ENCODE measurements around the gene NR2F1-AS1. TPM values are rescaled to one million over a fixed set of nuclear protein-coding genes. Genes with fewer than 3 reads are reported as not detected.

Gene NR2F1-AS1
- total and polyA plus RNA-seq, 9 of the 15 experiments (the other 6 are each of a cell fraction or from before 2014, with no cell fraction given) = not detected

GRCh38 chr5:93611976-93612854 lies 31.2 kb upstream of the NR2F1-AS1 start (continued):
- TF ChIP-seq REST (IDR thresholded peaks at IDR 0.05; ENCODE audit: borderline replicate concordance) = peak; percentile 88
- peak; percentile 81; the same call in 1 of the 2 replicates for TF ChIP-seq REST (CRISPR knock-in tag; IDR thresholded peaks at IDR 0.05; ENCODE audit: low read depth)
- TF ChIP-seq ZBTB17 (CRISPR knock-in tag; IDR thresholded peaks at IDR 0.05) = no peak
- no peak for TF ChIP-seq ZNF644 (tag; IDR thresholded peaks at IDR 0.05; ENCODE audit: low read depth)
- TF ChIP-seq ZNF740 (CRISPR knock-in tag; IDR thresholded peaks at IDR 0.05) = 0 out of 2 replicates have a peak, but pooled peaks have one; percentile 32
- TF ChIP-seq ZNF740 (tag; IDR thresholded peaks at IDR 0.05) = peak in 1 of 2 experiments; percentile 83; a peak in 2 of 4 replicates
- TF ChIP-seq ASH1L (IDR thresholded peaks at IDR 0.05; ENCODE audit: borderline replicate concordance, low read depth, partially characterized antibody) = no peak

Data from K562 (cell line).